ENCODE data around the gene GPR3.

Gene GPR3

GRCh38 chr1:27364696-27365371 is 27.6 kb upstream of the GPR3 start:
- Mint-ChIP-seq H3K27me3 (peaks cover 16% of the 10 kb centered on the region), H3K9me3 (no peaks in the 10 kb centered on the region), H3K27ac (peak overlapping the region; percentile 98), H3K36me3 (ENCODE audit: low read depth) (peaks cover 54% of the 10 kb centered on the region), H3K4me1 (ENCODE audit: low read depth) (peaks cover 66% of the 10 kb centered on the region), H3K4me3 (peak overlapping the region; percentile 97)
- intact Hi-C loops (cut with micrococcal nuclease) = loop anchor here (1.0 kb wide), 1 partner anchor 8 kb away; no protein-coding TSS in a partner anchor

DNA sequence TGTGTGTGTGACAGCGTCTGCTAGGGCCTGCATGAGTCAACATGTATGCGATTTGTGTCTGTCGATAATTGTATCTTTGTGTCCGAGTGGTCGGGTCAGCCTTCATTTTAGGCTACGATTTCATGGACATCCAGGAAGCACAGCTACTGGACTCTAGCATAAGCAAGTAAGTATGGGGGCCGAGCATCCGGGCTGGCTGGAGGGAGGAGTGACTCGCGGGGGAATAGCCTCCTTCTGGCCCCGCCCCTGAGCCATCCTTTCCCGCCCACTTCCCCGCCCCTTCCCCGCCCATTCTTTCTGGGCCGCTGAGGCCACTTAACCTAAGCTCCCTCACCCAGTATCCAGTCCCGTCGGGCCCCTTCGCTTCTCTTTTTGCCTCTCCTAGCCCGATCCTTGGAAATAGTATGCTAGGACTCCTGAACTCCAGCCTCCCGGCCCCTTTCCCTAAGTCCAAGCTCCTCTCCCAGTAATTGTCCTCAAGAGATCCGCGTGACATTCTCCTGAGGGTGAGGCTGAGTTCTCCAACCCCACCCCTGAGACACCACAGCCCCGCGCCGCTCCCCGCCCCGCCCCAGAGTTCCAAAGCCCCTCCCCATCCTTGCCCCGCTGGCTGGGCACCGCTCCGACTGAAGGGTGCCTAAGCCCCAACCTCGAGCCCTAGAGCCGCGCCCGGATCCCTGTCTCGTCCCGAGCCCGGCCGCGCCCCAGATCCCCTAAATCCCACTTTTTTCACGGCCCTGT is 26.9 kb upstream of the GPR3 start:
- no peaks in the 10 kb centered on the region for H3K9me3 Mint-ChIP-seq
- H3K4me1 Mint-ChIP-seq (ENCODE audit: low read depth) = peaks cover 66% of the 10 kb centered on the region
- intact Hi-C loops (cut with micrococcal nuclease) = loop anchor here (1.0 kb wide), 1 partner anchor 8 kb away; no protein-coding TSS in a partner anchor
- H3K4me3 Mint-ChIP-seq = peak overlapping the region; percentile 97
- peak overlapping the region; percentile 98 for H3K27ac Mint-ChIP-seq
- H3K27me3 Mint-ChIP-seq = peaks cover 10% of the 10 kb centered on the region
- H3K36me3 Mint-ChIP-seq (ENCODE audit: low read depth) = peaks cover 50% of the 10 kb centered on the region

DNA sequence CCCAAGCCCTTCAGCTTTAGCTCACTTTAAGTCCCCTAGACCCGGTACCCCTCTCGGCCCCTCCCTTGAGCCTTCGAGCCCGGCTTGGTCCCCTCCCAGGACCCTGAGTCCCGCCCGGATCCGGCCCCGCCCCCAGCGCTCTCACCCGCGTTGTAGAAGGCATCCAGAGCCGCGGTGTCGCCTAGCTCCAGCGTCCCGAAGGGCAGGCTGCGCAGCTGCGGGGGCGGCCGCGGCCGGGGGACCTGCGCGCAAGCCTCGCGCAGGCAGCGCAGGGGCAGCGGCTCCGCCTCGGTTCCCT is 26.4 kb upstream of the GPR3 start:
- Mint-ChIP-seq H3K4me1 (ENCODE audit: low read depth) (peaks cover 66% of the 10 kb centered on the region), H3K4me3 (peak overlapping the region; percentile 97), H3K9me3 (no peaks in the 10 kb centered on the region), H3K36me3 (ENCODE audit: low read depth) (peaks cover 44% of the 10 kb centered on the region), H3K27me3 (peaks cover 4% of the 10 kb centered on the region), H3K27ac (peak overlapping the region; percentile 98)
- intact Hi-C loops (cut with micrococcal nuclease) = no loop called here

GRCh38 chr1:27366411-27367159 is 25.8 kb upstream of the GPR3 start, which contains the start of gene MAP3K6:
TSS of gene MAP3K6 (minus strand) at chr1:27366961. CDS start at chr1:27366597, 364 bp downstream.
- H3K4me1 Mint-ChIP-seq (ENCODE audit: low read depth) = peaks cover 67% of the 10 kb centered on the region
- intact Hi-C loops (cut with micrococcal nuclease) = no loop called here
- H3K27me3 Mint-ChIP-seq = peaks cover 2% of the 10 kb centered on the region
- H3K4me3 Mint-ChIP-seq = peak within 1 kb of the TSS; percentile 97
- H3K27ac Mint-ChIP-seq = peak within 1 kb of the TSS; percentile 98
- no peaks in the 10 kb centered on the region for H3K9me3 Mint-ChIP-seq
- peaks cover 39% of the 10 kb centered on the region for H3K36me3 Mint-ChIP-seq (ENCODE audit: low read depth)

DNA sequence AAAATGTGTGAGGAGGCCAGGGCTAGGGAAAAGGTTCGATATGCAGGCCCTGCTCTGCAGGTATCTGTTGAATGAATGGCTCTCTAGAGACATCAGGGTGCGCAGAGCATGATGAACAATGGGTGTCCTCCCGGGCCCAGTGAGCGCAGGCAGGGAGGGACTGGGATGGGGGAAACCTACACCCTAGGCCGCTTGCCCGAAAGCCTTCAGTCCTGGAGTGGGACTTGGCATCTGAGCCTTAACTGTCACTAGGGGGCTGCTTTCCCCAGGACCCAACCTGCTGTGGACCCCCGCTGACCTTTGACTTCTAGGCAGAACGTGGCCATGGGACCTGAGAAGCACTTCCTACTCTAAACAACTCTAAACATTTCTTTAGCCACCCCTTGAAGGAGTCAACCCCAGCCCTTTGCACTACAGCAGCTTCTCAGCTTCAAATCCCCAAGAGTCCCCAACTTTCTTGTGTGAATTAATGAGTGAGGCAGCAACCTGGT is 25.2 kb upstream of the GPR3 start:
- H3K4me3 Mint-ChIP-seq = peak overlapping the region; percentile 69
- H3K36me3 Mint-ChIP-seq (ENCODE audit: low read depth) = peaks cover 33% of the 10 kb centered on the region
- no peaks in the 10 kb centered on the region for H3K27me3 Mint-ChIP-seq
- H3K4me1 Mint-ChIP-seq (ENCODE audit: low read depth) = peaks cover 73% of the 10 kb centered on the region
- peak overlapping the region; percentile 72 for H3K27ac Mint-ChIP-seq
- no peaks in the 10 kb centered on the region for H3K9me3 Mint-ChIP-seq
- intact Hi-C loops (cut with micrococcal nuclease) = no loop called here

DNA sequence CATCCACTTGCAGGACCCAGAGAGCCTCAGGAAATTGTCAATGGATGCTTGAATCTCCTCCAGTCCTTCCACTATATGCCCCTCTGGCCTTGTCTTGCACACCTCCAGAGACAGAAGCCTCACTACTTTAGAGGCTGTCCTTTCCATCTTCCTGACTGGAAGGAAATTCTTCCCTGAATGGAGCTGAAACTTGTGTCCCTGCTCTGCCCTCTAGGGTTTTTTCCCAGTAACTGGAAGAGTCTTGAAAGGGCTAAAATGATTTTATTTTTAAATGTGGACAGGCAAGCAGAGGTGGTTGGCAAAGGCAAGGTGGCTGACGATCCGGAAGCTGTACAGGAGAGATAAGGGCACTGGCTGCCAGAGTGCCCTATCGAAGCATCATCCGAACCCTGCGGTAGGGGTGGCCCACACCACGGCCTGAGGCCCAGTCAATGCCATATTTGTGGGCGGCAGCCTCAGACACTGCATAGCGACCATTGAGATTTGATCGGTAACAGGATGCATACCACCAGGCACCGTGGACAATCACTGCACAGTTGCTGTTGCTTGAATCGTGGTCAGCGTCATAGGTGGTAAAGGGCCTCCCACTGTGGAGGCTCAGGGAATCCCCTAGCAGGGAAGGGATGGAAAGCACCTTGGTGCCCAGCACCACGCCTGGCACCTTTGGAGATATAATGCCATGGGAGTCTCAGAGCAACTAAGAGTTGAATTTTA is 23.4 kb upstream of the GPR3 start:
- Mint-ChIP-seq H3K27ac (peak overlapping the region; percentile 86), H3K4me3 (peak overlapping the region; percentile 23), H3K4me1 (ENCODE audit: low read depth) (peaks cover 73% of the 10 kb centered on the region)

GRCh38 chr1:27372022-27372807 is 20.2 kb upstream of the GPR3 start:
- no peaks in the 10 kb centered on the region for H3K36me3 Mint-ChIP-seq (ENCODE audit: low read depth)
- H3K27ac Mint-ChIP-seq = peak overlapping the region; percentile 23
- H3K27me3 Mint-ChIP-seq = peaks cover 2% of the 10 kb centered on the region
- no peaks in the 10 kb centered on the region for H3K9me3 Mint-ChIP-seq
- H3K4me1 Mint-ChIP-seq (ENCODE audit: low read depth) = peaks cover 47% of the 10 kb centered on the region
- intact Hi-C loops (cut with micrococcal nuclease) = no loop called here
- no peak overlapping the region for H3K4me3 Mint-ChIP-seq

More for the DNA sequence above, 23.4 kb upstream of the GPR3 start:
- Mint-ChIP-seq H3K27me3 (no peaks in the 10 kb centered on the region), H3K9me3 (no peaks in the 10 kb centered on the region), H3K36me3 (ENCODE audit: low read depth) (peaks cover 15% of the 10 kb centered on the region)
- intact Hi-C loops (cut with micrococcal nuclease) = no loop called here

DNA sequence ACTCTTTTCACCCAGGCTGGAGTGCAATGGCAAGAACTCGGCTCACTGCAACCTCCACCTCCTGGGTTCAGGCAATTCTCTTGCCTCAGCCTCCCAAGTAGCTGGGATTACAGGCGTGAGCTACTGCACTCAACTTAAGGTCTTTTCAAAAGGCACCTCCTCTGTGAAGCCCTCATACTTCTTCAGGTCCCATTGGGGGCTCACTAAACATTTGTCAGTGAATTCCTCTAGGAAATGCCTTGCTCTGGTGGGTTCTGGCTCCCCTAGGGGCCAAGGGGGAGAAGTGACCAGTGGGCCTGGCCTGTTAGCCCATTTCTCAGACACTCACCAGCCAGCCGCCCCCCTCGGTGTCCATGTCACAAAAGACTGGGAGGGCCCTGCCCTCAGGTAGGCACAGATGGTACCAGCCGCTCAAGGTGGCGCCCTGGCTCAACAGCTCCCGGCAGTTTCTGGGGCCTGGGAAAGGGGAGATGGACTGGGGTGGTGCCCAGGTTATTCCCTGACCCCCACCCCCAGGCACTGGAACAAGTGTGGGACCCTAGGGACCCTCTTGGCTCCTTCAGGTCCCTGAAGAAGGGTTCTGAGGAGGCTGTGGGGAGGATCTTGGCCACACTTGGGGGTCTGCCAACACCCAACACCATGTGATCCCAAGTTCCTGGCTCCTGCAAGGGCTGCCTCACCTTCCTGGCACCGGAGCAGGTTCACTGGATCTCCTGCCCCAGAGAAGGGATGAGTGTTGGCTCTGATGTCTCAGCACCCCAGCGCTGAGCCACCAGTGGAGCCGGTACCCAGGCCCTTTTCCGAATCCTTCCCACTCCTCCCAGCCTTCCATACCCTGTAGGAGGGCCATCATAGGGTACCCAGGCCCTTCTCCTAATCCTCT is 19.4 kb upstream of the GPR3 start:
- peaks cover 2% of the 10 kb centered on the region for H3K27me3 Mint-ChIP-seq
- intact Hi-C loops (cut with micrococcal nuclease) = no loop called here

DNA sequence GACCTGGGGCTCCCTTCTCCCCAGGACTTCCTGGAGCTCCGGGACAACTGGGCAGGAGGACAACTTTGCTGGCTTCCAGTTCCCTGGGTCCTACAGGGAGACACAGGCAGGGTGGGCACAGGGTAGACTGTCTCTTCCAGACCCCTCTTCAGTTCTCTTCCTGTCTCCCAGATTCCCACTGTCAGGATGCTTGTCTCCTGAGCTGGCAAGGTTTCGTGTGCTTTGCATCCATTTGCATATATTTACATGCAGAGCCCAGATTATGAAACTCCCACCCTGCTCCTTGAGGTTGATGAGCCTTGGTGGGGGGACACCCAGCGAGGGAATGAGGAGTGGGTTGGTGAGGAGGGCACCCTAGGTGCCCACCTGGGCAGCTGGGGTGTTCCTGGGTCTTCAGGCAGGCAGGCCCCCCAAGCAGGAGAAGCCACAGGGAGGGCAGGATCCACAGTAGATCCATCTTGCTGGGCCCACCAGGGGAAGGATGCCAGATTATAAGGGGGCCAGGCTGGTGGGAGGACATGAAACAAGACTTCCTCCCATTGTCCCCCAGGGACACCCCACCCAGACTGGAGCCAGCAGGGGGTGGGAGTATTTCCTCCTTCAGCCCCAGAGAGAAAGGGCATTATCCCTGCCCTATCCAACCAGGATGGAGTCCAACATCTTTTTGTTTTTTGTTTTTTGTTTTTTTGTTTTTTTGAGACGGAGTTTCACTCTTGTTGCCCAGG is 17.9 kb upstream of the GPR3 start, which contains the start of gene FCN3:
TSS of gene FCN3 (minus strand) at position 463 of the 725 bp plus-strand sequence. CDS start at position 457, 6 bp downstream.
- H3K36me3 Mint-ChIP-seq (ENCODE audit: low read depth) = no peaks in the 10 kb centered on the region
- peaks cover 2% of the 10 kb centered on the region for H3K27me3 Mint-ChIP-seq
- no peaks in the 10 kb centered on the region for H3K9me3 Mint-ChIP-seq
- peaks cover 28% of the 10 kb centered on the region for H3K4me1 Mint-ChIP-seq (ENCODE audit: low read depth)
- H3K27ac Mint-ChIP-seq = peak within 1 kb of the TSS; percentile 54
- intact Hi-C loops (cut with micrococcal nuclease) = no loop called here
- H3K4me3 Mint-ChIP-seq = no peak within 1 kb of the TSS

More for the DNA sequence above, 19.4 kb upstream of the GPR3 start:
- no peak overlapping the region for H3K27ac Mint-ChIP-seq
- H3K4me3 Mint-ChIP-seq = no peak overlapping the region
- H3K36me3 Mint-ChIP-seq (ENCODE audit: low read depth) = no peaks in the 10 kb centered on the region
- H3K4me1 Mint-ChIP-seq (ENCODE audit: low read depth) = peaks cover 39% of the 10 kb centered on the region
- no peaks in the 10 kb centered on the region for H3K9me3 Mint-ChIP-seq

DNA sequence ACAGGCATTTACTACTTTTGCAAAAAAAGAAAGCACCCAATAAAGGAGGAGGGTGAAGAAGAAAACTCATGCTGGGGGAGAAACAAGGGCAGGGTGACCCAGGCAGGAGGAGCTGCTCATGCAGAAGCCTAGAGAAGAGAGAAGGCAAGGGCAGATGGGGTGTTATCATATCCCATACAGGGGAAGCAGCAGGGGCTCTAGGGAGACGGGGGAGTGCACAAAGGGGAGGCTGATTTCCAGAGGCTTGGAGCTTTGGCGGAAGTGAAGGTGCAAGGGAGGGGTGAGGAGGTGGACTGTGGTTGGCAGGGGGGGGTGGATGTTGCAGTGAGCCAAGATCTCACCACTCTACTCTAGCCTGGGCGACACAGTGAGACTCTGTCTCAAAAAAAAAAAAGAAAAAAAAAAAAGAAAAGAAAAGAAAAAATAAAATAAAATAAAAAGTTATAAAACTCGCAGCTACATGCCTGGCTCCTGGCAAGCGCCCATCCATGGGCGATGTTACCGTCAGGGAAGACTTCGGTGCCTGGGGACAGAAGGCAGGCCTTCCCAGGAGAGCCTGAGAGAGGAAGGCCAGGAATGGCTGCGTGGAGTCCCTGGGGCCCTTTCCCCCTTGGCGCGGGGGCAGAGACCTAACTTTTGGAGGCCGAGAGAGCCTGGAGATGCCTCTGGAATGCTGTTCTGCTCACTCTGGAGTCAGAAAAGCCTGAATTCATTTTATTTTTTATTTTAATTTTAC is 14.5 kb upstream of the GPR3 start:
- no peak overlapping the region for H3K4me3 Mint-ChIP-seq
- peaks cover 27% of the 10 kb centered on the region for H3K4me1 Mint-ChIP-seq (ENCODE audit: low read depth)
- H3K36me3 Mint-ChIP-seq (ENCODE audit: low read depth) = no peaks in the 10 kb centered on the region
- no peak overlapping the region for H3K27ac Mint-ChIP-seq
- intact Hi-C loops (cut with micrococcal nuclease) = no loop called here
- no peaks in the 10 kb centered on the region for H3K9me3 Mint-ChIP-seq
- H3K27me3 Mint-ChIP-seq = peaks cover 19% of the 10 kb centered on the region

DNA sequence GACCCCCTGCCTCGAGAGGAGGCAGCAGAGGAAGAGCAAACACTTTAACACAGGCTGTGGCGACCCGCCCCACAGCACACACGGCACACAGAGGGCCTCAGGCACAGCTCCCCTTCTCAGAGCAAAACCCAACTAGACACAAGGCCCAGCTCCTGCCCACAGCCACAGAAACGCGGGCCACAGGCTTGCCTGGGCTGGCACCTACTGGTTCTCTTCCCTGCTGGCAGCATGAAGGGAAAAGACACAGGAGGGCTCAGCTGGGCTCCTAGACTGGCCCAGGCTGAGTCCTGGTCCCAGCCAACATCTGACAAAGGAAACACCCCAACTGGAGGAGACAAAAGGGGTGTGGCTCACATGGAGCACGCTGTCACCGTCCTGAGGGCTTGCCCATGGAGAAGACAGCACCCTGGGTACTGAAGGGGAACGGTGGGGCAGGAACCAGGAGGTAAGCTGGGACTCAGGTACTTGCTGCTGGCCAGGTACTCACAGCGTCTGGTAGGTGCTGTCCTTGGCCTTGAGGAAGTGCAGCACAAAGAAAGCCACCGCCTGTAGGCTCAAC is 12.8 kb upstream of the GPR3 start:
- Mint-ChIP-seq H3K9me3 (no peaks in the 10 kb centered on the region), H3K4me3 (no peak overlapping the region)

More for the DNA sequence above, 12.8 kb upstream of the GPR3 start:
- intact Hi-C loops (cut with micrococcal nuclease) = no loop called here
- Mint-ChIP-seq H3K27me3 (peaks cover 25% of the 10 kb centered on the region), H3K4me1 (ENCODE audit: low read depth) (peaks cover 32% of the 10 kb centered on the region), H3K27ac (peak overlapping the region; percentile 12), H3K36me3 (ENCODE audit: low read depth) (no peaks in the 10 kb centered on the region)

Data from dendritic cell treated with granulocyte-macrophage colony-stimulating factor and Interleukin-4, amounts not matched to agents 40 ng/mL and 50 ng/mL, for 4 days (primary cell).